Stimulated activated CD8-positive, alpha-beta memory T cell treated with anti-CD3 and anti-CD28 coated beads, Interleukin-7, amount 100 ng/mL, for 4 hours (primary cell): Measurements from ENCODE around the gene CLDN10.

Experiments used
- DNase-seq, 2 donors: peaks; one replicate each; pipeline ENCODE4 v3.0.0-alpha.2; 2020; ENCODE audit warnings: low read depth in 2 of 2

The CLDN10 gene

GRCh38 chr13:95601216-95601615, 48.7 kb downstream of the CLDN10 start:
- DNase-seq: no peak

- no peak for DNase-seq
Observed at GRCh38 chr13:95601906-95602305, 49.4 kb downstream of the CLDN10 start.

- DNase-seq: no peak
Observed at GRCh38 chr13:95603887-95604555, 51.5 kb downstream of the CLDN10 start.

DNA sequence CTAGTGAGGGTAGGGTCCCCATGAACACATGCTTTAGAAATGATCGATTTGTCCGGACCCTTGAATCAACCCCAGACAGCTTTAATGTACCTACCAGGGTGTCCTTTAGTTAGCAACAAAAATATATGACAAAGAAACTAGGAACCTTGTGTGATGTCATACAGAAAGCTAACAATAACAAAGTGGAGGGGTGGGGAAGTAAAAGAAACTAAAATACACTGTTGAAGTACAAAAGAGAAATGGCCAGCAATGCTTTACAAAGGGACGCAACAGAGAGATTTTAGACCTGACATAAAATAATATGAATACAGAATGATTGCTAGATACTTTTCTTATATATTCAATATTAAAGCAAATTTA, 52.0 kb downstream of the CLDN10 start:
- DNase-seq: no peak

- no peak for DNase-seq
Observed at GRCh38 chr13:95605448-95606125, 53.1 kb downstream of the CLDN10 start.

GRCh38 chr13:95607366-95607765, 54.8 kb downstream of the CLDN10 start:
- no peak for DNase-seq

- no peak for DNase-seq
Observed at GRCh38 chr13:95608640-95609323, 56.3 kb downstream of the CLDN10 start.

- DNase-seq: no peak
Observed at GRCh38 chr13:95614641-95615245, 62.2 kb downstream of the CLDN10 start.

GRCh38 chr13:95615539-95615938, 63.0 kb downstream of the CLDN10 start:
- no peak for DNase-seq

GRCh38 chr13:95620030-95620824, 67.7 kb downstream of the CLDN10 start:
- no peak for DNase-seq

DNA sequence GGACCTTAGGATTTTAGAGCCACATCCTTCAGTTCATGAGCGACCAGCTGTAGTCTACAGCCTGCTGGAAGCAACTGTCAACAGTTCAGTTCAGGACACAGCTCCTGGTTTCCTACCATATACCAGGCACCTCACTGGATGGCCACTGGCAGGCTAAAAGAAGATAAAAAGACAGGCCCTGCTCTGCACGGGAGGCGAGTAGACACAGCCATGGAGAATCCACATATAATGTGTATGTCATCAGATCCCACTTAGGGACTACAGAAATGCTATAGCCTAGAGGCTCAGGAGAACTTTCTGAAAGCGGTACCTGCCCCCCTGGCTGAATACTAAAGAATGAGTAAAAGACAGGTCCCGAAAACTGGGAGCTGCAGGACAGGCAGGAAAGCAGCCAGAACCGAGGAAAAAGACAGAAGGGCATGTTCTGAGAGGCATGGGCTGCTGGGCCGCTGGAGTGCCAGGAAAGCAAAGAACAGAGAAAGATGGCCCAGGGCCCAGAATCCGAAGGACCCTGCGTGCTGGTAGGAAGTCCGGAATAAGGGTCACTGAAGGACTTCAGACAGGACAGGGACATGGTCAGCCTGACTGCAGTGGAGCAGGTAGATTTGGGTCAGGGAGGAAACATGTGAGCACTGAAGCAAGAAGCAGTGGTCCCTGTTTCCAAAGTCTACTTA, 68.4 kb downstream of the CLDN10 start:
- DNase-seq: no peak

DNA sequence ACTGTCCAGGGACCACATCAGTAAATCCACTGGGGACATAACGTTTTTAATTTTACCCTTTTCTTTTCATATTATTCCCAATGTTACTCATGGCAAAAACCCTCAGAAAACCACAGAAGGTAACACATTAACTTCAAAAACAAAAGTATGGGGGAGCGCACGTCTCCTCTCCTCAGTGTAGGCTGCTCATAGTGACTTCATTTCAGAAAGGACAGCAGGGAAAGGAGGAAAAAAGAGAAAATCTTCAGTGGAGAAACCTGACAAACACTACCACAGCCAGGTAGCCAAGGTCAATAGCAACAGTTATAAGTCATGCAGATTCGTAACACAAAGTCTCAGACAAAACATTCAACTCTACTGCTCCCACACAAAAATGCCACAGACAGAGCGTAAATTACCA, 70.6 kb downstream of the CLDN10 start:
- DNase-seq: no peak

GRCh38 chr13:95624020-95624419, 71.5 kb downstream of the CLDN10 start:
- no peak for DNase-seq

- no peak for DNase-seq
Observed at GRCh38 chr13:95626768-95627167, 74.2 kb downstream of the CLDN10 start.

- no peak for DNase-seq
Observed at GRCh38 chr13:95627590-95627989, 75.1 kb downstream of the CLDN10 start.

- no peak for DNase-seq
Observed at GRCh38 chr13:95628488-95628887, 76.0 kb downstream of the CLDN10 start.

GRCh38 chr13:95629071-95629470, 76.6 kb downstream of the CLDN10 start:
- no peak for DNase-seq
